Measurements from ENCODE around the gene LRFN2. TPM values are rescaled to one million over a fixed set of nuclear protein-coding genes. Genes with fewer than 3 reads are reported as not detected.

The LRFN2 gene
- total and polyA plus RNA-seq, 2 experiments from 2014 or later = 0.29 to 2.5 TPM

DNA sequence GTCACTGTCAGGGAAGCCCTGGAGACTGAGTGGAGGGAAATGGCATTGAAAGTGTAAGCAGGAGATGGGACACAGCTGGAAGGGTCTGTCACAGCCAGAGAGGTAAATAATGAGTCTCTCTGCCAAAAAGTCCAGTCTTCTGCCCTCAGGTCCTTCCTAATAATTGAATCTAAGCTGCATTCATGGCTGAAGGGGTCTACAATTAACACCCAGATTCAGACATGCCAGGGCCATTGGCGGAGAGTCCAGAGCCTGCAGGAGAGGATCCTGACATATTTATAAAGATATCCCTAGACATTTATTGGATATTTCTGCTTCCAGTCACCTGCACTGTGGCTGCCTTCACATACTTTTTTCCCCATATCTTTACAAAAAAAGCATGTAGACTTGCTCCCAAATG lies 89.0 kb downstream of the LRFN2 start (continued):
- TF ChIP-seq, protein P1, sequence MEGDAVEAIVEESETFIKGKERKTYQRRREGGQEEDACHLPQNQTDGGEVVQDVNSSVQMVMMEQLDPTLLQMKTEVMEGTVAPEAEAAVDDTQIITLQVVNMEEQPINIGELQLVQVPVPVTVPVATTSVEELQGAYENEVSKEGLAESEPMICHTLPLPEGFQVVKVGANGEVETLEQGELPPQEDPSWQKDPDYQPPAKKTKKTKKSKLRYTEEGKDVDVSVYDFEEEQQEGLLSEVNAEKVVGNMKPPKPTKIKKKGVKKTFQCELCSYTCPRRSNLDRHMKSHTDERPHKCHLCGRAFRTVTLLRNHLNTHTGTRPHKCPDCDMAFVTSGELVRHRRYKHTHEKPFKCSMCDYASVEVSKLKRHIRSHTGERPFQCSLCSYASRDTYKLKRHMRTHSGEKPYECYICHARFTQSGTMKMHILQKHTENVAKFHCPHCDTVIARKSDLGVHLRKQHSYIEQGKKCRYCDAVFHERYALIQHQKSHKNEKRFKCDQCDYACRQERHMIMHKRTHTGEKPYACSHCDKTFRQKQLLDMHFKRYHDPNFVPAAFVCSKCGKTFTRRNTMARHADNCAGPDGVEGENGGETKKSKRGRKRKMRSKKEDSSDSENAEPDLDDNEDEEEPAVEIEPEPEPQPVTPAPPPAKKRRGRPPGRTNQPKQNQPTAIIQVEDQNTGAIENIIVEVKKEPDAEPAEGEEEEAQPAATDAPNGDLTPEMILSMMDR (conservative IDR thresholded peaks at IDR 0.05; ENCODE audit: low read depth in 2 of 2) = no peak
- TF ChIP-seq NANOG (IDR thresholded peaks at IDR 0.05; ENCODE audit: borderline replicate concordance) = no peak
- TF ChIP-seq EZH2 (IDR thresholded peaks at IDR 0.05; ENCODE audit: low read depth, unreplicated experiment) = no peak
- TF ChIP-seq, protein P2, sequence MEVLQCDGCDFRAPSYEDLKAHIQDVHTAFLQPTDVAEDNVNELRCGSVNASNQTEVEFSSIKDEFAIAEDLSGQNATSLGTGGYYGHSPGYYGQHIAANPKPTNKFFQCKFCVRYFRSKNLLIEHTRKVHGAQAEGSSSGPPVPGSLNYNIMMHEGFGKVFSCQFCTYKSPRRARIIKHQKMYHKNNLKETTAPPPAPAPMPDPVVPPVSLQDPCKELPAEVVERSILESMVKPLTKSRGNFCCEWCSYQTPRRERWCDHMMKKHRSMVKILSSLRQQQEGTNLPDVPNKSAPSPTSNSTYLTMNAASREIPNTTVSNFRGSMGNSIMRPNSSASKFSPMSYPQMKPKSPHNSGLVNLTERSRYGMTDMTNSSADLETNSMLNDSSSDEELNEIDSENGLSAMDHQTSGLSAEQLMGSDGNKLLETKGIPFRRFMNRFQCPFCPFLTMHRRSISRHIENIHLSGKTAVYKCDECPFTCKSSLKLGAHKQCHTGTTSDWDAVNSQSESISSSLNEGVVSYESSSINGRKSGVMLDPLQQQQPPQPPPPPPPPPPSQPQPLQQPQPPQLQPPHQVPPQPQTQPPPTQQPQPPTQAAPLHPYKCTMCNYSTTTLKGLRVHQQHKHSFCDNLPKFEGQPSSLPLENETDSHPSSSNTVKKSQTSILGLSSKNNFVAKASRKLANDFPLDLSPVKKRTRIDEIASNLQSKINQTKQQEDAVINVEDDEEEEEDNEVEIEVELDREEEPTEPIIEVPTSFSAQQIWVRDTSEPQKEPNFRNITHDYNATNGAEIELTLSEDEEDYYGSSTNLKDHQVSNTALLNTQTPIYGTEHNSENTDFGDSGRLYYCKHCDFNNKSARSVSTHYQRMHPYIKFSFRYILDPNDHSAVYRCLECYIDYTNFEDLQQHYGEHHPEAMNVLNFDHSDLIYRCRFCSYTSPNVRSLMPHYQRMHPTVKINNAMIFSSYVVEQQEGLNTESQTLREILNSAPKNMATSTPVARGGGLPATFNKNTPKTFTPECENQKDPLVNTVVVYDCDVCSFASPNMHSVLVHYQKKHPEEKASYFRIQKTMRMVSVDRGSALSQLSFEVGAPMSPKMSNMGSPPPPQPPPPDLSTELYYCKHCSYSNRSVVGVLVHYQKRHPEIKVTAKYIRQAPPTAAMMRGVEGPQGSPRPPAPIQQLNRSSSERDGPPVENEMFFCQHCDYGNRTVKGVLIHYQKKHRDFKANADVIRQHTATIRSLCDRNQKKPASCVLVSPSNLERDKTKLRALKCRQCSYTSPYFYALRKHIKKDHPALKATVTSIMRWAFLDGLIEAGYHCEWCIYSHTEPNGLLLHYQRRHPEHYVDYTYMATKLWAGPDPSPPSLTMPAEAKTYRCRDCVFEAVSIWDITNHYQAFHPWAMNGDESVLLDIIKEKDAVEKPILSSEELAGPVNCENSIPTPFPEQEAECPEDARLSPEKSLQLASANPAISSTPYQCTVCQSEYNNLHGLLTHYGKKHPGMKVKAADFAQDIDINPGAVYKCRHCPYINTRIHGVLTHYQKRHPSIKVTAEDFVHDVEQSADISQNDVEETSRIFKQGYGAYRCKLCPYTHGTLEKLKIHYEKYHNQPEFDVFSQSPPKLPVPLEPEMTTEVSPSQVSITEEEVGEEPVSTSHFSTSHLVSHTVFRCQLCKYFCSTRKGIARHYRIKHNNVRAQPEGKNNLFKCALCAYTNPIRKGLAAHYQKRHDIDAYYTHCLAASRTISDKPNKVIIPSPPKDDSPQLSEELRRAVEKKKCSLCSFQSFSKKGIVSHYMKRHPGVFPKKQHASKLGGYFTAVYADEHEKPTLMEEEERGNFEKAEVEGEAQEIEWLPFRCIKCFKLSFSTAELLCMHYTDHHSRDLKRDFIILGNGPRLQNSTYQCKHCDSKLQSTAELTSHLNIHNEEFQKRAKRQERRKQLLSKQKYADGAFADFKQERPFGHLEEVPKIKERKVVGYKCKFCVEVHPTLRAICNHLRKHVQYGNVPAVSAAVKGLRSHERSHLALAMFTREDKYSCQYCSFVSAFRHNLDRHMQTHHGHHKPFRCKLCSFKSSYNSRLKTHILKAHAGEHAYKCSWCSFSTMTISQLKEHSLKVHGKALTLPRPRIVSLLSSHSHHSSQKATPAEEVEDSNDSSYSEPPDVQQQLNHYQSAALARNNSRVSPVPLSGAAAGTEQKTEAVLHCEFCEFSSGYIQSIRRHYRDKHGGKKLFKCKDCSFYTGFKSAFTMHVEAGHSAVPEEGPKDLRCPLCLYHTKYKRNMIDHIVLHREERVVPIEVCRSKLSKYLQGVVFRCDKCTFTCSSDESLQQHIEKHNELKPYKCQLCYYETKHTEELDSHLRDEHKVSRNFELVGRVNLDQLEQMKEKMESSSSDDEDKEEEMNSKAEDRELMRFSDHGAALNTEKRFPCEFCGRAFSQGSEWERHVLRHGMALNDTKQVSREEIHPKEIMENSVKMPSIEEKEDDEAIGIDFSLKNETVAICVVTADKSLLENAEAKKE (CRISPR knock-in tag; IDR thresholded peaks at IDR 0.05) = no peak

DNA sequence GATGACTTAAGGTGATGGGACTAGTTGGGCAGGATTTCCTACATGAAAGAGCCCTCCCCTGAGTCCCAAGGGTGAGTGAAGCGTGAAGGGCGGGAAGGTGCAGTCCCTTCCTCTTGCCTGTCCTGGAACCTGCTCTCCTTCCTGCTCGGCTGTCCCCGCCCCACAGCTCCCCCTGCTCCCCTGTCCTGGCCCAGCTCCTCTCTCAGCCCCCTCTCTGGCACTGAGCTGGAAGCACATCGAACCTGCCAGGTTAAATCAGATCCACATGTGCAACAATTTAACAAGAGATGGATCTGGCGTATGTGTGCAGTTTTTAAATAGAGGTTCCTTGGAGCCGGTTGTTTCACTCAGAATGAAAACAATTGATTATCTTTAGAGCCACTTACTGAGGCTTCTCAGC lies 95.0 kb downstream of the LRFN2 start:
- DNase-seq (ENCODE audit: low spot score) (peak; percentile 57), ATAC-seq (peak; percentile 98)
- H4K20me1 ChIP-seq (replicated peaks; ENCODE audit: insufficient read depth) = no peaks in the 10 kb centered on the region
- no peak overlapping the region for H2AFZ ChIP-seq
- no peaks in the 10 kb centered on the region for H3K27me3 ChIP-seq (ENCODE audit: insufficient read depth)
- no peaks in the 10 kb centered on the region for H3K4me1 ChIP-seq (ENCODE audit: insufficient read depth)
- H3K4me1 Mint-ChIP-seq = no peaks in the 10 kb centered on the region
- H3K27ac Mint-ChIP-seq = no peak overlapping the region
- no peaks in the 10 kb centered on the region for H3F3A ChIP-seq (replicated peaks; ENCODE audit: low read depth)
- H3K27ac ChIP-seq (ENCODE audit: low read depth) = no peak overlapping the region
- no peaks in the 10 kb centered on the region for H3K36me3 Mint-ChIP-seq (ENCODE audit: low read depth)
- H3K4me2 ChIP-seq = no peak overlapping the region
- H3K4me3 ChIP-seq = no peak overlapping the region
- H3K4me3 Mint-ChIP-seq = no peak overlapping the region
- H3K79me2 ChIP-seq (replicated peaks; ENCODE audit: insufficient read depth) = no peaks in the 10 kb centered on the region
- no peaks in the 10 kb centered on the region for H3K9me3 Mint-ChIP-seq
- H3K27me3 Mint-ChIP-seq (ENCODE audit: insufficient read depth, low read depth, poor library complexity) = peaks cover 8% of the 10 kb centered on the region
- H3K9me2 ChIP-seq (ENCODE audit: insufficient read depth) = peaks cover 18% of the 10 kb centered on the region
- TF ChIP-seq, protein P1 (conservative IDR thresholded peaks at IDR 0.05; ENCODE audit: low read depth in 2 of 2) = 0 out of 4 replicates have a peak, but pooled peaks of 1 of the 2 experiments have one; percentile 5
- no peak for TF ChIP-seq EZH2phosphoT487 (IDR thresholded peaks at IDR 0.05; ENCODE audit: unreplicated experiment)
- TF ChIP-seq, protein P3, sequence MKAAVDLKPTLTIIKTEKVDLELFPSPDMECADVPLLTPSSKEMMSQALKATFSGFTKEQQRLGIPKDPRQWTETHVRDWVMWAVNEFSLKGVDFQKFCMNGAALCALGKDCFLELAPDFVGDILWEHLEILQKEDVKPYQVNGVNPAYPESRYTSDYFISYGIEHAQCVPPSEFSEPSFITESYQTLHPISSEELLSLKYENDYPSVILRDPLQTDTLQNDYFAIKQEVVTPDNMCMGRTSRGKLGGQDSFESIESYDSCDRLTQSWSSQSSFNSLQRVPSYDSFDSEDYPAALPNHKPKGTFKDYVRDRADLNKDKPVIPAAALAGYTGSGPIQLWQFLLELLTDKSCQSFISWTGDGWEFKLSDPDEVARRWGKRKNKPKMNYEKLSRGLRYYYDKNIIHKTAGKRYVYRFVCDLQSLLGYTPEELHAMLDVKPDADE (IDR thresholded peaks at IDR 0.05) = no peak
- no peaks in the 10 kb centered on the region for H3K36me3 ChIP-seq (ENCODE audit: insufficient read depth)

Measured in GM23338 (cell line).